SH-SY5Y (cell line): ENCODE results near the gene DMBT1.

Experiments used
- GATA2 ChIP-seq: IDR thresholded peaks from 2 replicates; pipeline ENCODE4 v1.6.1; 2011; ENCODE audit warnings: mild to moderate bottlenecking, low read depth, low read length
- GATA3 ChIP-seq: IDR thresholded peaks from 2 replicates; pipeline ENCODE4 v1.6.1; 2011; ENCODE audit warnings: low read depth, mild to moderate bottlenecking, low read length, moderate library complexity

DNA sequence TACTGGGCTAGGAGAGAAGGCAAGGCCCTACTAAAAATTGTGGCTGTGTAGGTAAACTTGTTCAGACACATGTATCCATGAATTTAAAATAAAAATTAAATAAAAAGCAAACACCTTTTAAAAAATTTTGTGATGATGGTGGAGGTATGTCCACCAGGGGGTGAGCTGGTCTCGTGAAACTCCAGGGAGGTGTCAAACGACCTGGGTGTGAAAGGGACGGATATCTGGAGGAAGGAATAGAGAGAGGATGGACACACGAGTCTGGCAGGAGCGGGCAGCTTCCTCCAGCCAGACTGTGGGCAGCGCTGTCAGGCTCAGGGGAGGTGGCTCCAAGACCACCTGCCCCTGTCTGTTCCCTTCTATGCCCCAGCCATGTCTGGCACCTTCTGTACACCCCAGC lies 34.8 kb upstream of the DMBT1 start:
- TF ChIP-seq GATA2 (no peak), GATA3 (no peak)
